Breast epithelium (tissue), 4 donors: ENCODE results near the gene SMARCAD1. TPM values are rescaled to one million over a fixed set of nuclear protein-coding genes. Genes with fewer than 3 reads are reported as not detected.

Experiments used
- DNase-seq, 2 donors: peaks; one replicate each; pipeline ENCODE4 v3.0.0-alpha.2; 2019; ENCODE audit warnings: low spot score in 2 of 2
- H3K27ac ChIP-seq, 2 donors: fragments of 200-600 bp; sonication (generic) in 1 of 2; one replicate each; pipeline ENCODE4 v1.5.1; 2016 to 2019; ENCODE audit warnings: mild to moderate bottlenecking in 1 of 2
- H3K27me3 ChIP-seq, 2 donors: fragments of 200-600 bp; sonication (generic) in 1 of 2; one replicate each; pipeline versions ENCODE4 v1.5.1 to v1.6.0; 2017 to 2019; ENCODE audit warnings: control low read depth in 1 of 2, mild to moderate bottlenecking in 1 of 2
- H3K36me3 ChIP-seq: fragments of 200-600 bp; one replicate; pipeline ENCODE4 v1.5.1; 2019
- H3K4me1 ChIP-seq, 2 donors: fragments of 200-600 bp; sonication (generic); one replicate each; pipeline ENCODE4 v1.5.1; 2016 to 2019; ENCODE audit warnings: control low read depth in 1 of 2
- H3K4me3 ChIP-seq, 3 donors: fragments of 200-600 bp; sonication (generic); 1 replicate in 2 of 3; 2 replicates in 1 of 3; pipeline ENCODE4 v1.5.1; 2016 to 2019; ENCODE audit warnings: mild to moderate bottlenecking in 3 of 3, moderate library complexity in 2 of 3
- H3K9me3 ChIP-seq, 2 donors: fragments of 200-600 bp; sonication (generic) in 1 of 2; one replicate each; pipeline ENCODE4 v1.5.1; 2016 to 2019; ENCODE audit warnings: control low read depth in 1 of 2
- CTCF ChIP-seq, 3 donors: fragments of 450-650 bp; IDR thresholded peaks; one replicate each; pipeline ENCODE4 v1.5.1; 2016 to 2017; ENCODE audit warnings: antibody characterized with exemption in 3 of 3, mild to moderate bottlenecking in 3 of 3, moderate library complexity in 3 of 3
- POLR2A ChIP-seq: fragments of 450-650 bp; IDR thresholded peaks from one replicate; pipeline ENCODE4 v1.6.1; 2016; ENCODE audit warnings: antibody characterized with exemption, mild to moderate bottlenecking, moderate library complexity
- POLR2AphosphoS5 ChIP-seq, 3 donors: sonication (generic); formaldehyde crosslinking; IDR thresholded peaks; one replicate each; pipeline ENCODE4 v1.6.1; 2017; ENCODE audit warnings: antibody characterized with exemption in 3 of 3
- intact Hi-C: fragments of 100-400 bp; cut with DNase I; formaldehyde crosslinking; loops from one replicate; pipeline ENCODE4 v1.15.1; 2023; ENCODE audit warnings: low total_unique reads
- total RNA-seq, 3 donors: library from RNA; depleted of rRNA; stranded (reverse); fragments of >200 nt; gene quantifications; one replicate each; pipeline ENCODE4 v1.1.0, GENCODE V29; 2016

Gene SMARCAD1
- total RNA-seq, 3 donors from 2014 or later: 18.4 to 41.4 (median 32.1) TPM

DNA sequence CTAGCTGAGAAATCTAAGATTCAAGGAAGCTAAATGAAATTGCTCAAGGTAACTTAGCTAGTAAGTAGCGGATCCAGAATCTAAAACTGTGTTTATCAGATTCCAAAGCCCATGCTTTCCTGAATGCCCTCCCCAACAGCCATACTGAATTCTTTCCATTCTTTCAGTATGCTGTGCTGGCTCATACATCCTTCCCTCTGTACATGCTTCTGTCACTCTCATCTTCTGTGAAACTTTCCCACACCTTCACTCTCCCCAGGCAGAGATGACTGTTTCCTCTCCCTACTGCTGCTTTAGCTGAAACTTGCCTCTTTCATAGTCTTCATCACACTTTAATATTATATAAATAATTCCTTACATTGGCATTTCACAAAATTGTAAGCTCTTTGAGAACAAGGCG, 39.3 kb upstream of the SMARCAD1 start:
- intact Hi-C loops: no loop called here
- no peak for DNase-seq
- Histone ChIP-seq H3K27ac (no peak overlapping the region), H3K27me3 (no peaks in the 10 kb centered on the region), H3K36me3 (no peaks in the 10 kb centered on the region), H3K4me3 (no peak overlapping the region), H3K4me1 (no peaks in the 10 kb centered on the region), H3K9me3 (peaks cover 7 to 9% of the 10 kb centered on the region in 2 donors)
- no peak for TF ChIP-seq POLR2AphosphoS5 (IDR thresholded peaks at IDR 0.05)
- TF ChIP-seq CTCF (IDR thresholded peaks at IDR 0.05): no peak
- TF ChIP-seq POLR2A: no peak

DNA sequence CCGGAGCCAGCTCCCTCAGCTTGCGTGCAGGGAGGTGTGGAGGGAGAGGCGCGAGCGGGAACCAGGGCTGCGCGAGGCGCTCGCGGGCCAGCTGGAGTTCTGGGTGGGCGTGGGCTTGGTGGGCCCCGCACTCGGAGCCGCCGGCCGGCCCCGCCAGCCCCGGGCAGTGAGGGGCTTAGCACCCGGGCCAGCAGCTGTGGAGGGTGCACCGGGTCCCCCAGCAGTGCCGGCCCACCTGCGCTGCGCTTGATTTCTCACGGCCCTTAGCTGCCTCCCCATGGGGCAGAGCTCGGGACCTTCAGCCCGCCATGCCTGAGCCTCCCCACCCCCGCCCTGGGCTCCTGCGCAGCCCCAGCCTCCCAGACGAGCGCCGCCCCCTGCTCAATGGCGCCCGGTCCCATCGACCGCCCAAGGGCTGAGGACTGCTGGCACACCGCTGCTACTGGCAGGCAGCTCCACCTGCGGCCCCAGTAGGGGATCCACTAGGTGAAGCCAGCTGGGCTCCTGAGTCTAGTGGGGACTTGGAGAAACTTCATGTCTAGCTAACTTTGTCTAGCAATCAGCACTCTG, 37.8 kb upstream of the SMARCAD1 start:
- intact Hi-C loops: no loop called here
- no peak for TF ChIP-seq POLR2AphosphoS5 (IDR thresholded peaks at IDR 0.05)
- TF ChIP-seq CTCF (IDR thresholded peaks at IDR 0.05): no peak
- no peak for TF ChIP-seq POLR2A
- no peak overlapping the region for H3K4me3 ChIP-seq

DNA sequence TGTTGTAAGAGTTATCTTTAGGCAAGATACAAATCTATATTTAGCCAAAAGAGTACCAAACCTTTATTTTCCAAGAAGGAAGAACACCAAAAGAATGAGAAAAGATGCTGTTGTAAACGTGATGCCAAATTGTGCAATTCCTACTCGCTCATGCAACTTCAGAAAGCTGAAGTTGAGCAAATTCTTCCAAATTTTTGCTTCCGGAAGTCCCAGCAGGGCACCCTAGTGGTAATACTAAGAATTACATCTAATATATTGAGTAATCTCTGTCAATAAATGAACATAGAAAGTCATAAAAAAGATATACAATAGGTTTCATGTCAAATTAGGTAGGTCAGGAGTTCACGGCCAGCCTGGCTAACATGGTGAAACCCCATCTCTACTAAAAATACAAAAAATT, 36.0 kb upstream of the SMARCAD1 start:
- DNase-seq: no peak
- no peaks in the 10 kb centered on the region for H3K36me3 ChIP-seq
- intact Hi-C loops: no loop called here
- no peak overlapping the region for H3K27ac ChIP-seq
- H3K27me3 ChIP-seq: no peaks in the 10 kb centered on the region
- no peaks in the 10 kb centered on the region for H3K4me1 ChIP-seq
- TF ChIP-seq CTCF (IDR thresholded peaks at IDR 0.05) (no peak), POLR2A (no peak), POLR2AphosphoS5 (IDR thresholded peaks at IDR 0.05) (no peak)
- H3K4me3 ChIP-seq: no peak overlapping the region
- H3K9me3 ChIP-seq: peaks cover 7 to 9% of the 10 kb centered on the region in 2 donors

More for the DNA sequence above, 37.8 kb upstream of the SMARCAD1 start:
- H3K36me3 ChIP-seq: no peaks in the 10 kb centered on the region
- H3K27ac ChIP-seq: no peak overlapping the region
- DNase-seq: no peak
- peaks cover 7 to 9% of the 10 kb centered on the region in 2 donors for H3K9me3 ChIP-seq
- no peaks in the 10 kb centered on the region for H3K4me1 ChIP-seq
- H3K27me3 ChIP-seq: no peaks in the 10 kb centered on the region

GRCh38 chr4:94175553-94176261, 32.0 kb upstream of the SMARCAD1 start:
- Histone ChIP-seq H3K36me3 (no peaks in the 10 kb centered on the region), H3K4me1 (no peaks in the 10 kb centered on the region), H3K9me3 (no peaks in the 10 kb centered on the region), H3K27me3 (no peaks in the 10 kb centered on the region), H3K4me3 (no peak overlapping the region), H3K27ac (no peak overlapping the region)
- DNase-seq: no peak
- no peak for TF ChIP-seq POLR2A
- TF ChIP-seq POLR2AphosphoS5 (IDR thresholded peaks at IDR 0.05): no peak
- no peak for TF ChIP-seq CTCF (IDR thresholded peaks at IDR 0.05)
- intact Hi-C loops: no loop called here

DNA sequence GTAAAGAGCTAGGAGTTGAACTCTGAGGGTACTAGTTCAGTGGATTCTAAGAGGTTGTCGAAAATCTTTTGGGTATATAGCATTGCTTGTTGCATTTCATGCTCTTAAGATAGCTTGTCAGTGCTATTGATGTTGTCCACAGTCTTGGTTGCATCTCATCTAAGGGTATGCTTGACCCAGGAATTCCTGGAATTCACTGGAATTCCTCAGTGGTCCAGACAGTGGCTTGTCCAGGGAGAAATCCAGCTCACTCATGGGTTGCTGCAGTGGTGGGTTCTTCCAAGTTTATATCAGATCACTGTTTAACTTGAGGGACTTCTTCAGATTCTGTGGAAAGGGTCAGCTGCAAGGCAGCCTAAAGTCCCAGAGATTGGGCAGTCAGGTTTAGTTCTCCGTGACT, 29.8 kb upstream of the SMARCAD1 start:
- no peaks in the 10 kb centered on the region for H3K36me3 ChIP-seq
- TF ChIP-seq CTCF (IDR thresholded peaks at IDR 0.05): no peak
- DNase-seq: no peak
- H3K27me3 ChIP-seq: no peaks in the 10 kb centered on the region
- H3K4me1 ChIP-seq: no peaks in the 10 kb centered on the region
- H3K4me3 ChIP-seq: no peak overlapping the region
- intact Hi-C loops: no loop called here
- H3K27ac ChIP-seq: no peak overlapping the region
- no peaks in the 10 kb centered on the region for H3K9me3 ChIP-seq
